Activated CD4-positive, CD25-positive, alpha-beta regulatory T cell treated with anti-CD3 and anti-CD28 coated beads, Interleukin-2, amount 50 U/mL, for 24 hours (primary cell): ENCODE results near the gene TMEM161B.
"Not testable (repeated sequence)": the region's sequence is repeated elsewhere in the genome, so short reads cannot be mapped to it uniquely, and the experiment has no call there.

Experiments used
- ATAC-seq, 2 donors: fragments of 150-1000 bp; cut with Tn5 transposase; one replicate each; pipeline ENCODE4 v1.10.0; 2021; ENCODE audit warnings: mild to moderate bottlenecking in 1 of 2, moderate library complexity in 1 of 2

The TMEM161B gene

DNA sequence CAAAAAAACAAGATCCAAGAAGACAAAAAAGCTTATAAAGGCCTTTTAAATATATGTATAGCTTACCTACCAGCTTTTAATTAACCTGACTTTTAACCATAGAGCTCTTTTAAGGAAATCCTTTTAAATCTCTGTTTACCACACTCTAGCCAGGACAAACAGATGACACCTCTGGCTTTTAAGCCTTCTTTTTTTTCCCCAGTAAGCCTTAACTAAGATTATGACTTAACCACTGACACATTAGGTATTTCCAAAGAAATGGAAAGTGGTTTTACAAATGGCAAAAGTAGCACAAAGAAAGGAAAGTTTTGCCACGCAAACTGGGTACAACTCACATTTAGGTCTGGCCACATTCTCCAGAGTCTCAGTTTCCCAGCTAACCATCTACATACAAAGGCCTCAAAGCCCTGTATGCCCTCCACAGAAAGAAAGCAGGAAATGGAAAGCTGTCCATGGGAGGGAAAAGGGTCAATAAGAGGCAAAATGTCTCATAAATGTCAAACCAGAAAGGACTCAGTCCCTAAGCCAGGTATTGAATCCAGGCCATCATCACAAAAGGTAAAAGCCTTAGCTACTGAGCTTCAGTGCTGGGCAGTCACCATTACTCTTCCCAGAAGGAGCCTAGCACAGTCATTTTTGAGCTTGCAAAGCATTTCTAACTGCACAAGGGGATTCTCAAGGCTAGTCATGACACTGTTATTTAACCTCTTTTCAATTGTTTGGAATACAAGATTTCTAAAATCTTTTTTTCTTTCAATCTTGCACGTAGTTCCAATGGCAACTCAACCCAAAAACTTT lies 19.7 kb downstream of the TMEM161B start:
- ATAC-seq, result no peak

DNA sequence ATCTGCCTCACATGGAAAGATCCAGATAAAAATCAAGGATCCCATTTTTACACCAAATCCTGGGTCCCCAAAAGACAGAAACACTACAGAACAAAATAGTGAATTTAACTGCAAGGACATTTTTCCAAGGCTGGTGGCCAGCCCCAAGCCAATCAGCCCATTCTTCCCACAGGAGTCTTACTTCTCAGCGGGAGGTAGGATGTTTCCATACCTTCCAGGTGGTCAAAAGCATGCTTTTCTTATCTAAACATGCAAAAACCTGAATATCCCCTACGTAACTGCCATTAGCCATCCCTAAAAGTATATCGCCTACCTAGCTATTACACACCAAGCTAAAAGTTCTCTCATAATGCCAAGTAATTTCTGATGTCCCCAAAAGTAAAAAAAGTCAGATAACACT lies 20.6 kb downstream of the TMEM161B start:
- no peak for ATAC-seq

DNA sequence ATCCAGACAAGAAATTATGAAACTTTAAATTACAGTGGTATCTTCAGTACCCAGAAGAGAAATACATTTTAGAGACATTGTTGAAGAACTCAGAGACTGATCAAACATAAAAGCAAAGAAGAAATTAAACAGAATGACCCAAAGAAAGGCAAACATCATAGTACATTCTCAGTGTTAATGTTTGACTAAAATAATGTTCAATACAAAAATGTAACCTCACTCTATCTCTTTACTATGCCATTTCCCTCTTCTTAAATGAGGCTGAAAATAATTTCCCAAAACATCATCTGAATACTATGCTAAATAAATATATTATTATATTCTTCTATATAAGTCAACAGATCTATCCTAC lies 22.8 kb downstream of the TMEM161B start:
- ATAC-seq, result no peak

DNA sequence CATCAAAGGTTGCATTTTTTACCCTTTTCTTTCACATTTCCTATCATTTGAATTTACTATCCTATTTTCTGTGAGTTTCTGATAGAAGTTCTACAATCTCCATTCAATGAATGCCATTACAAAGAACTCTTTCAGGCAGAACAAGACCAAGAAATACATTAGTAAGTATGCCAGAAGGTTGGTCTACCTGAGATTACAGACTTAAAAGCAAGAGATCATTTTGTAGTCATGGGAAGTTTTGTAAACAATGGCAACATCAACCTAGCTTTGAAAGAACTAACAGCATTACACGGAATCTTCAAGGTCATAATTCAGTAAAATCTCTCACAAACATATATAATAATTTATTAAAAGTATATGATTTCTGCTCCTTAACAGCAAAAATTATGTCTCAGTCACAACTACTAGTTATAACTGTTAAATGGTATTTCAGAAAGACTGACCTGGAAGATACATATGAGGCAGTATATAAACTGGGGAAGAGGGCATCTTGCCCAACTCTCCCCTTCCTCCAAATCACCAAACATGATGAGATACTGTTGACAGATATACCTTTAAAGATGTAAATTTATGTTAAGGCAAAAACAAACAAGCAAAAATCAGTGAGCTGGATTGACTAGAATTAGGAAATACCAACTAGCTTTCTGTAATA lies 23.3 kb downstream of the TMEM161B start:
- ATAC-seq, result no peak

GRCh38 chr5:88244686-88245085 lies 24.0 kb downstream of the TMEM161B start:
- ATAC-seq, result no peak

DNA sequence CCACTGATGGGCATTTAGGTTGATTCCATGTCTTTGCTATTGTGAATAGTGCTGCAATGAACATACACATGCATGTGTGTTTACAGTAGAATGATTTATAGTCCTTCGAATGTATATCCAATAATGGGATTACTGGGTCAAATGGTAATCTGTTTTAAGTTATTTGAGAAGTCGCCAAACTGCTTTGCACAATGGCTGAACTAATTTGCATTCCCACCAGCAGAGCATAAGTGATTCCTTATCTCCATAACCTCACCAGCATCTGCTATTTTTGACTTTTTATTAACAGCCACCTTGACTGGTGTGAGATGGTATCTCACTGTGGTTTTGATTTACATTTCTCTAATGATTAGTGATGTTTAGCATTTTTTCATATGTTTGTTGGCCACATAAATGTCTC lies 25.2 kb downstream of the TMEM161B start:
- not testable (repeated sequence) for ATAC-seq

DNA sequence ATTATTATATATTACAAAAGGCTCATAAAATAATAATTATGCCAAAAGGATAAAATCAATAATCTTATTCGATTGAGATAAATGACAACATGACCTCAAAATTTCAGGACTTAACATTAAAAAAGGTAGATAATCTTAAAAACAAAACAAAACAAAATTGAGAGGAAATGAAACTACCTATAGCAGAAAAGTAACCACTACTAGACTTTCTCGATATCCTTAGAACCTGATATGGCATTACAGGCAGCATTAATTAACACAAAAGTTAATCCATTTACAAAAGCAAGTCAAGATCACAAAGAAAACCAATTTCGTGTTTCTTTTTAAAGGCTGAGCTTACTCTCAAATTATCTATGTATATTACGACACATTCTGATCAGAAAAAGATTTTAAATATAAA lies 29.9 kb downstream of the TMEM161B start:
- no peak for ATAC-seq

- peak in 1 of 2 donors; percentile 17 for ATAC-seq
These were observed 31.6 kb downstream of the TMEM161B start for GRCh38 chr5:88236866-88237642.

DNA sequence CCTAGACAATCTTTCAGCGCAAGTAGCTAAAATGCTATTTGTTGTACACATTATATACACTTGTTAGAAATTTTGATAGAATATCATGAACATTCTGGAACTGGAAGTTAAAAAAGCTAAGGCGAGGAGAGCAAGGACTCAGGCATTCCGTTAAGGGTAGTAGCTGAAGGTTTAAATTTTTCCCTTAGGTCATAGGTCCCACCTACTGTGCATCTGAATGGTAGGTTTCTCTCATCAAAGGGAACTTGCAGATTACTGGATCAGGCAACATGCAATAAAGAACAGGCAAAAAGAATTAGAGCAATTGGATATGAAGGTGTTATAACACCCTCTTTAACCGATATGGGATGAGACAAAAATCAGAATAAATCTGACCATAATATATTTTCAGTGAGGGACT lies 32.8 kb downstream of the TMEM161B start:
- ATAC-seq, result no peak

- ATAC-seq, result no peak
These were observed 33.3 kb downstream of the TMEM161B start for GRCh38 chr5:88235346-88235745.

DNA sequence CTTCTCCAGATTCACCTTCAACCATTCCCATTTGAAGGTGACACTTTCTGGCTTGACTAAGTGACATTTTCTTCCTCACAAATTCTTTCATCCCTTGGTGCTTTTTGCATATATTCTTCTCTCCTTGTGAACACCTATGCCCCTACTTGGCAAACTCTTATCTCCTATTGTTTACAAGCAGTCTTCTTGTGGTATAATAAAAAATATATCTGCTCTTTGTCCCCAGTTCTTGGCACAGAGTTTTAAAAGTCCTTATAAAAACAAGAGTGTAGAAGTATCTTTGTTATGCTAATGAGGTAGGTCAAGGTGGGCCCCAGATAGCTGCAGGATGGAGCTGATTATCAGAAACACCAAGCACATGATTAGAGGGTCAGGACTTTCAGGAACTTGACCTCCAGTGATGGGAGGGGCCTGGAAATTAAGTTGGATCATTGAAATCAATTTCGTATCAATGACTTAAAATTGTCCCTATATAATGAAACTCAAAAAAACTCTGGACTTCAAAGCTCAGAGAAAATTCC lies 38.0 kb downstream of the TMEM161B start:
- no peak for ATAC-seq

DNA sequence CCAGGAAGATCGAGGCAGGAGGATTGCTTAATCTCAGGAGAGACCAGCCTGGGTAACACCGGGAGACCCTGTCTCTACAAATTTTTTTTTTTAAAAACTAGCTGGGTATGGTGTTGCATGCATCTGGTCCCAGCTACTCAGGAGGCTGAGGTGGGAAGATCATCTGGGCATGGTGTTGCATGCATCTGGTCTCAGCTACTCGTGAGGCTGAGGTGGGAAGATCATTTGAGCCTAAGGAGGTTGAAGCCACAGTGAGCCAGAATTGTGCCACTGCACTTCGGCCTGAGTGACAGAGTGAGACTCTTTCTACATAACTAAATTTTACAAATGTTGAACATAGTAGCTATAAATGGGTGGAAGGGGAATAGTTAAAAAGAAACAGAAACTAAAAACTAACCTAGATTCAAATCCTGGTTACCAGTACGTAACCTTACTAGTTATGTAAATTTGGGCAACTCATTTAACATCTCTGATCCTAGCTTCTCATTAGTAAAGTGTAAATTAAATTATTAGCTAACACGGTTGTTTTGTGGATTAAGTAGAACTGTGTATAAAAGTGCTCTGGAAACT lies 41.7 kb downstream of the TMEM161B start:
- ATAC-seq, result no peak

GRCh38 chr5:88214655-88215054 lies 54.0 kb downstream of the TMEM161B start:
- ATAC-seq, result no peak

GRCh38 chr5:88207575-88207974 lies 61.1 kb downstream of the TMEM161B start:
- no peak for ATAC-seq

GRCh38 chr5:88203981-88204750 lies 64.5 kb downstream of the TMEM161B start:
- peak; percentile 89 to 94 for ATAC-seq

DNA sequence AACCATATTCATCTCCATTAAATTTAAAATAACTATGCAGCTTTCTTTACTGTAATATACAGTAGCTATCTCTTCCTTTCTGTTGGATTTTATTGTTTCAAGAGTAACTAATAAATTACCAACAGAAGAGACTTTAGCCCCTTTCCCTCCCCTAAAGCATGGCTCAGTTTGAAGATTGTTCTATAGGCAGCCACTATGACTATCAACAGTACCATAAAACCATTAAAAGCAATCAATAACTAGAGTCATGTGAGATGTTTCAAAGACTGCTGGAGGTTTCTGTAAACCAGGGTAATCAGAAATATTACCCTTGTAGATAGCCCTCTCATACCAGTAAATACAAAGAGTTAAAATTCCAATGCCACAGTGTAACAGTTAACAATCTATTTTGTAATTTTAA lies 73.0 kb downstream of the TMEM161B start:
- ATAC-seq, result no peak

DNA sequence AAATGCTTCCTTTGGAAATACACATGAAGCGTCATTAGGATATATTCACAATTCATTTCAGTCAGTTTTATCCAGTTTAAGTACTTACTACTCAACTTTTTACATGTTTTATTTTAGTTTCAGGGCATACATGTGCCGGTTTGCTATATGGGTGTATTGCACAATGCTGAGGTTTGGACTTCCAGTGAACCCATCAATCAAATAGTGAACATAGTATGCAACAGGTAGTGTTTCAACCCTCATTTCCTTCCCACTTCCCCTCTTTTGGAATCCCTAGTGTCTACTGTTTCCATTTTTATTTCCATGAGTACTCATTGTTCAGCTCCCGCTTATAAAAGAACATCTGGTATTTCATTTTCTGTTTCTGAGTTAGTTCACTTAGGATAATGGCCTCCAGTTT lies 74.7 kb downstream of the TMEM161B start:
- ATAC-seq, result no peak

GRCh38 chr5:88190106-88190834 lies 78.4 kb downstream of the TMEM161B start:
- ATAC-seq, result no peak

GRCh38 chr5:88189484-88189883 lies 79.2 kb downstream of the TMEM161B start:
- ATAC-seq, result not testable (repeated sequence)

GRCh38 chr5:88188458-88189132 lies 80.0 kb downstream of the TMEM161B start:
- no peak for ATAC-seq

DNA sequence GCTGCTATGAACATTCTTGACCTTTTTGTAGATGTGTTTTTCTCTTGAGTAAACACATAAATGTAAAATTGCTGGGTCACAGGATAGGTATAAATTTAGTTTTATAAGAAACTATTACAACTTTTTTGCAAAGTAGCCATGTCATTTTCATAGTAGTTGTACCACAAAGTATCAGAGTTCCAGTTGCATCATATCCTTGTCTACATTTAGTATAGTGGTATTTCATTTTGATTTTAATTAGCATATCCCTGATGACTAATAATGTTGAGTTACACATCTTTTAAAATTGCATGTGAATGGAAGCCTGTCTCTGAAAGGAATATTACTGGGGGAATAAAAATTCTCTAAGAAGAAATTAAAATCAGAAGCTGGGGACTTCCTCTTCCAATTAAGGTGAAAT lies 85.4 kb downstream of the TMEM161B start:
- ATAC-seq, result peak; percentile 48 to 81
